Body of pancreas (tissue), 4 donors: ENCODE measurements around the gene ZNF79.
"Not testable (repeated sequence)": the region's sequence is repeated elsewhere in the genome, so short reads cannot be mapped to it uniquely, and the experiment has no call there.

ENCODE experiments used
- POLR2A ChIP-seq, 3 donors: fragments of 450-650 bp; IDR thresholded peaks; one replicate each; pipeline ENCODE4 v1.6.1; 2016; ENCODE audit warnings: antibody characterized with exemption in 3 of 3, mild to moderate bottlenecking in 2 of 3
- TF ChIP-seq, protein P1 (sequence below), 7 experiments: fragments of 450-650 bp in 4 of 7; fragments of 200-600 bp in 3 of 7; sonication (generic) in 3 of 7; IDR thresholded peaks; one replicate each; pipeline ENCODE4 v1.5.1; 2016 to 2019; ENCODE audit warnings: antibody characterized with exemption in 7 of 7

DNA sequence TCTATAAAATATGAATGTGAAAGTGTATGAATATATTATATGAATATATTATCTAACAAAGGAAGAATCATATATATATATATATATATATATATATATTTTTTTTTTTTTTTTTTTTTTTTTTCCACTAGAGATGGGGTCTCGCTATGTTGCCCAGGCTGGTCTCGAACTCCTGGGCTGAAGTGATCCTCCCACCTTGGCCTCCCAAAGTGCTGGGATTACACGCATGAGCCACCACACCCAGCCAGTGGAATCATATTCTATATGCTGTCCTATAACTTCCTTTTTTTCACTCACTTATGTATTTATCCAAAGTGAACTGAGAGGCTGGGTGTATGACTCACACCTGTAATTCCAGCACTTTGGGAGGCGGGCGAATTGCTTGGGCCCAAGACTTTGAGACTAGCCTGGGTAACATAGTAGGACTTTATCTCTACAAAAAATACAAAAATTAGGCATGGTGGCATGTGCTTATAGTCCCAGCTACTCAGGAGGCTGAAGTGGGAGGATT lies 42.3 kb downstream of the ZNF79 start:
- TF ChIP-seq POLR2A (IDR thresholded peaks at IDR 0.05), result not testable (repeated sequence)
- TF ChIP-seq, protein P1, sequence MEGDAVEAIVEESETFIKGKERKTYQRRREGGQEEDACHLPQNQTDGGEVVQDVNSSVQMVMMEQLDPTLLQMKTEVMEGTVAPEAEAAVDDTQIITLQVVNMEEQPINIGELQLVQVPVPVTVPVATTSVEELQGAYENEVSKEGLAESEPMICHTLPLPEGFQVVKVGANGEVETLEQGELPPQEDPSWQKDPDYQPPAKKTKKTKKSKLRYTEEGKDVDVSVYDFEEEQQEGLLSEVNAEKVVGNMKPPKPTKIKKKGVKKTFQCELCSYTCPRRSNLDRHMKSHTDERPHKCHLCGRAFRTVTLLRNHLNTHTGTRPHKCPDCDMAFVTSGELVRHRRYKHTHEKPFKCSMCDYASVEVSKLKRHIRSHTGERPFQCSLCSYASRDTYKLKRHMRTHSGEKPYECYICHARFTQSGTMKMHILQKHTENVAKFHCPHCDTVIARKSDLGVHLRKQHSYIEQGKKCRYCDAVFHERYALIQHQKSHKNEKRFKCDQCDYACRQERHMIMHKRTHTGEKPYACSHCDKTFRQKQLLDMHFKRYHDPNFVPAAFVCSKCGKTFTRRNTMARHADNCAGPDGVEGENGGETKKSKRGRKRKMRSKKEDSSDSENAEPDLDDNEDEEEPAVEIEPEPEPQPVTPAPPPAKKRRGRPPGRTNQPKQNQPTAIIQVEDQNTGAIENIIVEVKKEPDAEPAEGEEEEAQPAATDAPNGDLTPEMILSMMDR (IDR thresholded peaks at IDR 0.05), result not testable (repeated sequence)
